Memory B cell (primary cell): ENCODE measurements around the gene BCL2L2.
A peak's percentile ranks its signal among the peaks of the same experiment; 100 is the strongest.

Source experiments
- ATAC-seq: fragments of 150-1000 bp; cut with Tn5 transposase; 2 replicates; pipeline ENCODE4 v1.10.0; 2021; ENCODE audit warnings: low read depth, mild to moderate bottlenecking, moderate library complexity
- DNase-seq, 2 donors: peaks; one replicate each; pipeline ENCODE4 v3.0.0; 2022; ENCODE audit warnings: low spot score in 2 of 2
- H3K27ac Mint-ChIP-seq: one replicate; pipeline ENCODE4 v1.8.0; 2022; ENCODE audit warnings: mild to moderate bottlenecking, moderate library complexity, mixed read lengths
- H3K27me3 Mint-ChIP-seq: one replicate; pipeline ENCODE4 v1.8.0; 2022; ENCODE audit warnings: mixed read lengths
- H3K36me3 Mint-ChIP-seq: one replicate; pipeline ENCODE4 v1.8.0; 2022; ENCODE audit warnings: mild to moderate bottlenecking, mixed read lengths
- H3K4me1 Mint-ChIP-seq: one replicate; pipeline ENCODE4 v1.8.0; 2022; ENCODE audit warnings: mixed read lengths
- H3K4me3 Mint-ChIP-seq: one replicate; pipeline ENCODE4 v1.8.0; 2022; ENCODE audit warnings: mild to moderate bottlenecking, moderate library complexity, mixed read lengths
- H3K9me3 Mint-ChIP-seq: one replicate; pipeline ENCODE4 v1.8.0; 2022; ENCODE audit warnings: mixed read lengths

Gene BCL2L2

GRCh38 chr14:23294734-23295561 lies 11.7 kb upstream of the BCL2L2 start:
- DNase-seq (peak; percentile 52 to 69), ATAC-seq (peak; percentile 84)
- Mint-ChIP-seq H3K27ac (peak overlapping the region; percentile 53), H3K4me3 (peak overlapping the region; percentile 9), H3K27me3 (no peaks in the 10 kb centered on the region), H3K36me3 (peaks cover 4% of the 10 kb centered on the region), H3K9me3 (no peaks in the 10 kb centered on the region), H3K4me1 (peaks cover 10% of the 10 kb centered on the region)

- Mint-ChIP-seq H3K4me1 (peaks cover 17% of the 10 kb centered on the region), H3K36me3 (peaks cover 4% of the 10 kb centered on the region), H3K27me3 (no peaks in the 10 kb centered on the region), H3K9me3 (no peaks in the 10 kb centered on the region), H3K27ac (peak overlapping the region; percentile 54), H3K4me3 (no peak overlapping the region)
- no peak for DNase-seq
- ATAC-seq = no peak
Measured at GRCh38 chr14:23296012-23296777, 10.4 kb upstream of the BCL2L2 start.

GRCh38 chr14:23297096-23297495 lies 9.5 kb upstream of the BCL2L2 start:
- H3K4me1 Mint-ChIP-seq = peaks cover 18% of the 10 kb centered on the region
- H3K36me3 Mint-ChIP-seq = peaks cover 4% of the 10 kb centered on the region
- no peaks in the 10 kb centered on the region for H3K9me3 Mint-ChIP-seq
- peak overlapping the region; percentile 54 for H3K27ac Mint-ChIP-seq
- no peak for ATAC-seq
- no peak for DNase-seq
- H3K27me3 Mint-ChIP-seq = no peaks in the 10 kb centered on the region
- H3K4me3 Mint-ChIP-seq = no peak overlapping the region

- H3K9me3 Mint-ChIP-seq = no peaks in the 10 kb centered on the region
- no peaks in the 10 kb centered on the region for H3K27me3 Mint-ChIP-seq
- ATAC-seq (no peak), DNase-seq (no peak)
- H3K27ac Mint-ChIP-seq = no peak overlapping the region
- H3K4me1 Mint-ChIP-seq = peaks cover 20% of the 10 kb centered on the region
- H3K36me3 Mint-ChIP-seq = peaks cover 4% of the 10 kb centered on the region
- H3K4me3 Mint-ChIP-seq = no peak overlapping the region
Measured at GRCh38 chr14:23297611-23298277, 8.9 kb upstream of the BCL2L2 start.

GRCh38 chr14:23299211-23299957 lies 7.2 kb upstream of the BCL2L2 start:
- H3K27me3 Mint-ChIP-seq = no peaks in the 10 kb centered on the region
- ATAC-seq = no peak
- peaks cover 4% of the 10 kb centered on the region for H3K36me3 Mint-ChIP-seq
- no peaks in the 10 kb centered on the region for H3K9me3 Mint-ChIP-seq
- H3K4me3 Mint-ChIP-seq = peak overlapping the region; percentile 28
- peaks cover 23% of the 10 kb centered on the region for H3K4me1 Mint-ChIP-seq
- DNase-seq = no peak
- H3K27ac Mint-ChIP-seq = peak overlapping the region; percentile 97

GRCh38 chr14:23299986-23300686 lies 6.5 kb upstream of the BCL2L2 start:
- peaks cover 4% of the 10 kb centered on the region for H3K36me3 Mint-ChIP-seq
- H3K4me3 Mint-ChIP-seq = peak overlapping the region; percentile 98
- ATAC-seq = no peak
- no peak for DNase-seq
- H3K9me3 Mint-ChIP-seq = no peaks in the 10 kb centered on the region
- H3K27ac Mint-ChIP-seq = peak overlapping the region; percentile 97
- H3K27me3 Mint-ChIP-seq = no peaks in the 10 kb centered on the region
- H3K4me1 Mint-ChIP-seq = peaks cover 19% of the 10 kb centered on the region

- Mint-ChIP-seq H3K27ac (peak overlapping the region; percentile 97), H3K9me3 (no peaks in the 10 kb centered on the region), H3K36me3 (peaks cover 4% of the 10 kb centered on the region), H3K4me3 (peak overlapping the region; percentile 98), H3K4me1 (peaks cover 19% of the 10 kb centered on the region), H3K27me3 (no peaks in the 10 kb centered on the region)
- DNase-seq (no peak), ATAC-seq (no peak)
Measured at GRCh38 chr14:23300687-23301223, 5.9 kb upstream of the BCL2L2 start.

GRCh38 chr14:23301288-23301968 lies 5.2 kb upstream of the BCL2L2 start:
- H3K4me1 Mint-ChIP-seq = peaks cover 19% of the 10 kb centered on the region
- ATAC-seq = peak; percentile 71

GRCh38 chr14:23301969-23302289 lies 4.7 kb upstream of the BCL2L2 start:
- H3K4me3 Mint-ChIP-seq = peak overlapping the region; percentile 98
- no peaks in the 10 kb centered on the region for H3K27me3 Mint-ChIP-seq
- ATAC-seq (peak; percentile 16), DNase-seq (no peak)
- H3K36me3 Mint-ChIP-seq = peaks cover 4% of the 10 kb centered on the region
- no peaks in the 10 kb centered on the region for H3K9me3 Mint-ChIP-seq
- H3K4me1 Mint-ChIP-seq = peaks cover 21% of the 10 kb centered on the region
- H3K27ac Mint-ChIP-seq = peak overlapping the region; percentile 97

More at GRCh38 chr14:23301288-23301968, 5.2 kb upstream of the BCL2L2 start:
- DNase-seq = peak; percentile 98 to 99
- Mint-ChIP-seq H3K36me3 (peaks cover 4% of the 10 kb centered on the region), H3K27me3 (no peaks in the 10 kb centered on the region), H3K4me3 (peak overlapping the region; percentile 98), H3K9me3 (no peaks in the 10 kb centered on the region), H3K27ac (peak overlapping the region; percentile 97)

- H3K9me3 Mint-ChIP-seq = no peaks in the 10 kb centered on the region
- peak within 1 kb of the TSS; percentile 97 for H3K27ac Mint-ChIP-seq
- peaks cover 2% of the 10 kb centered on the region for H3K36me3 Mint-ChIP-seq
- H3K4me3 Mint-ChIP-seq = peak within 1 kb of the TSS; percentile 98
- no peaks in the 10 kb centered on the region for H3K27me3 Mint-ChIP-seq
- peak; percentile 73 to 81 for DNase-seq
- ATAC-seq = peak; percentile 50
- peaks cover 28% of the 10 kb centered on the region for H3K4me1 Mint-ChIP-seq
Measured at GRCh38 chr14:23302290-23303225, 4.1 kb upstream of the BCL2L2 start, which contains the start of gene PPP1R3E. TSS of gene PPP1R3E (minus strand) at chr14:23302859. CDS start at chr14:23302576, 283 bp downstream.

- H3K27ac Mint-ChIP-seq = peak overlapping the region; percentile 87
- H3K36me3 Mint-ChIP-seq = no peaks in the 10 kb centered on the region
- no peaks in the 10 kb centered on the region for H3K9me3 Mint-ChIP-seq
- H3K4me1 Mint-ChIP-seq = peaks cover 28% of the 10 kb centered on the region
- DNase-seq (no peak), ATAC-seq (no peak)
- no peaks in the 10 kb centered on the region for H3K27me3 Mint-ChIP-seq
- H3K4me3 Mint-ChIP-seq = peak overlapping the region; percentile 83
Measured at GRCh38 chr14:23307146-23307530, 505 bp downstream of the BCL2L2 start.
